GM19023 (cell line): ENCODE measurements around the gene ALDH16A1.
"Not testable (repeated sequence)": the region's sequence is repeated elsewhere in the genome, so short reads cannot be mapped to it uniquely, and the experiment has no call there.

ENCODE experiments used
- ATAC-seq: cut with Tn5 transposase; IDR thresholded peaks from one replicate; pipeline ENCODE4 v1.9.1; 2021; ENCODE audit warnings: mild to moderate bottlenecking, moderate library complexity; ENCODE audit not compliant: unreplicated experiment

Gene ALDH16A1

DNA sequence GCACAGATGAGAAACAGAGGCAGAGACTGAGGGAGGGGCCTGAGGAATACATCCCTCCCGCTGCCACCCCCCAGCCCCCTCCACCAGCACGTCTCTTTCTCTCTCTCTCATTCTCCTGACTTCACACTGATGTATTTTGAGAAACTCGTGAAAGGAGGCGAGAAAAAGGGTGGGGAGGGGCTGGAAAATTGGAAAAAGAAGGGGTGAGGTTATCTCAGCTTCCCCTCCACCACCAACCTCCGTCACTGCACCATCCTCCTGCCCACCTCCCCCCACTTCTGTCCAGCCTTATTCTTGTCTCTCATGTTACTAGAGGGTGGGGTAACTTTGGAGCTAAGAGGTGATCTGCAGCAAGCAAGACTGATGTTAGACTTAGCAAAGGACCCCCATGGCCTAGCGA, 13.2 kb upstream of the ALDH16A1 start:
- no peak for ATAC-seq

DNA sequence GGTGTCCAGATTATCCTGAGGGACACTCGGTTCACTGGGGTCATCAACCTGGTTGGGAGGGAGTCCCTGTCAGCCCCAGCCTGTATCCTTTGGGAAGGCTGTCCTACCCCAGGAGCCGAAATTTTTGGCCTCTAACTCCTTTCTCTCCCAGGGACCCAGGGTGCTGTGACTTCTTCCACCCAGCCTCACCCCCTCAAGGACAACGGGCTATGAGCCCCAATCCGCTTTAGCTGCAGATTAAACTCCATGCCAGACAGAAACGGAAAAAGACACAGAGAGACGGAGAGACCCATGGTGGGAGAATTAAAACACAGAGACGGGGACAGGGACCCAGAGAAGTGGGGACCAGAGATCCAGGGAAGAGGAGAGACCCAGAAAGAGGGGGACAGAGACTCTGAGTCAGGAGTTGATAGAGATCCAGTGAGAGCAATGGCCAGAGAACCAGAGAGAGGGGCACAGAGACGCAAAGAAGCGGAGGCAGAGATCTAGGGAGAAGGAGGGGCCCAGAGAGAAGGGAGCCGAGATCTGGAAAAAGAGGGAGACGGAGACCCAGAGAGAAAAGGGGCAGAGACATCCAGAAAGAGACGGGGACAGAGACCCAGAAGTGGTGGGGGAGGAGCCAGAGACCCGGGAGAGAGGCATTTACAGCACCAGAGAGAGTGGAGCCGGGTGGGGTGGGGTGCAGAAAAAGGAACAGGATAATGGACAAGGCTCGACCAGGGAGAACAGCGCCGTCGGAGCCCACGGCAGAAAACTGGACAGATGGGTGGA, 12.4 kb upstream of the ALDH16A1 start:
- no peak for ATAC-seq

DNA sequence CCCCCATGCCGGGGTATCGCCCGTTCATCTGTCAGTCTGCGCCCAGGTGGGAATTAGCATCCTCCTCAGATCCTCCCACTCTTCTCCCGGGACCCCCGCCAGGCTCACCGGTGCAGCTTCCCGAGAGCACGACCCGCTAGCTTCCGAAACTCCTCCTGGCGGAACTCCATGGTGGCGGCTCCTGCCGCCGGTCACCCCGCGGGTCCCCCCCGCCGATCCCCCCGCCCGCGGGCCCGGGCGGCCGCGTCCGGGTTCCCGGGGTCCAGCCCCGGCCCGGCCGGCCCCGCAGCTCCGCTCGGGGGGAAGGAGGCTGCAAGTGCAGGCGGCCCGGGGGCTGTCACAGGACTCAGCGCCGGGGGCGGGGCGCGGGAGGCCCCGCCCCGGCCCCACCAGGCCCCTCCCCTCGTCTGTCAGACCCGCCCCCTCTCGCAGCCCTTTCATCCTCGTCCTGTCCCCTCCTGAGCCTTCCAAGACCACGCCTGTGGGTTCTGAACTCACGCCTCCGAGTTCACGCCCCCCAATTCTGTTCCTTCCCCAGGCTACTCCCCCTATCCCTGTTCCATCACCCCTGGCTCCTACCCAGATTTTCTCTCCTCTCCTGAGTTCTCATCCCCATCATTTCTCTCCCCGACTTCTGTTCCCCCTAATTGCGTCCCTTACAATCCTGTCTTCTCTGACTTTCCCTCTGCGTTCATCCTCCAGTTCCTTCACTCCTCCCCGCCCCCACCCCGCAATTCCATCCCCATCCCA, 11.6 kb upstream of the ALDH16A1 start, which contains the start of gene SLC17A7:
SLC17A7 (minus strand) TSS at position 318 of the 750 bp plus-strand sequence; CDS start at position 170, 148 bp downstream.
- ATAC-seq = no peak

DNA sequence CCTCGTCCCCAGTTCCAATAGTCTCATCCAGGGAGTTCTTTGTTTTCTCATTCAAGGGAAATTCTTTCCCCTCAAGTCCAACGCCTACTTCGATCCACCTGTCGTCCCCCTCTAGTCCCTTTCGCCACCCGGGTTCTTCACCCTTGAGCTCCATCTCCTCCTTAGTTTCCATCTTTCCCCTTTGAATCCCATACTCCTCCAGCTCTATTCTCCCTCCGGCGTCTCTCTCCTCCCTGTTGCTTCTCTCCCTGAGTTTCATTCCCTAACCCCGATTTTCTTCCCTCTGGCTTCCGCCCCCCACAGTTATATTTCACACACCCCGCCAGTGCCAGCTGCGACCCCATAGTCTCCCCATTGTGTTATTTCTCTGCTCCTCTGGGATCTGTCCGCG, 11.1 kb upstream of the ALDH16A1 start:
- ATAC-seq = no peak

DNA sequence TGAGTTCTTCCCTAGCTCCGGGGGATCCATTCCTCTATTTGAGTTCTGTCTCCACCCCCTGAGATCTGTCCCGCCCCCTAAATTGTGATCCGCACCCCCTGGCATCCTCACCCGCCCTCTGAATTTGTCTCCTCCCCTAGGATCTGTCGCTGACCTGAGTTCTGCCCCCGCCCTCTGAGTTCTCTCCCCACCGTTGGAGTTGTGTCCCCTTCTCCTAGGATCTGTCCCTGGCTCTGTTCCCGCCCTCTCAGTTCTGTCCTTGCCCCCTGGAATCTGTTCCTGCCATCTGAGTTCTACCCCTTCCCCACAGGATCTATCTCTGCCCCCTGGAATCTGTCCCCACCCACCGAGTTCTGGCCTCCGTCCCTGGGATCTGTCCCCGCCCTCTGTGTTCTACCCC, 10.7 kb upstream of the ALDH16A1 start:
- ATAC-seq = no peak

DNA sequence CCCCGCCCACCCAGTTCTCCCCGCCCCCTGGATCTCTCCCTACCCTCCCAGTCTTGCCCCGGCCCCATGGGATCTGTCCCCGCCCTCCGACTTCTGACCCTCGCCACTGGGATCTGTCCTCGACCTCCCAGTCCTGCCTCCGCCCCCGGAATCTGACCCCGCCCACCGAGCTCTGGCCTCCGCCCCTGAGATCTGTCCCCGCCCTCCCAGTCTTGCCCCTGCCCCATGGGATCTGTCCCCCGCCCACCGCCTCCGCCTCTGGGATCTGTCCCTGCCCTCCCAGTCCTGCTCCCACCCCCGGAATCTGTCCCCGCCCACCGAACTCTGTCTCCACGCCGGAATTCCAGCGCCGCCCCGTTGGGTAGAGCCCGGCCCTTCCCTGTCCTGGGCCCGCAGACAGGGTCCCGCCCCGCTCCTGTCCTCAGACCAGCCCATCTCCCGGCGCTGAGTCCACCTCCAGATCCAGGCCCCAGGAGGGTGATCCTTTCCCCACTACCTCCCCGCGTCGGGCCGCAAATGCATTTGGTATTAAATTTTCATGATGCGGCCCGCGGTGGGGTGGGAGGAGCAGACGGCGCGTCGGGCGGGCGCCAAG, 10.2 kb upstream of the ALDH16A1 start:
- peak; percentile 7 for ATAC-seq

DNA sequence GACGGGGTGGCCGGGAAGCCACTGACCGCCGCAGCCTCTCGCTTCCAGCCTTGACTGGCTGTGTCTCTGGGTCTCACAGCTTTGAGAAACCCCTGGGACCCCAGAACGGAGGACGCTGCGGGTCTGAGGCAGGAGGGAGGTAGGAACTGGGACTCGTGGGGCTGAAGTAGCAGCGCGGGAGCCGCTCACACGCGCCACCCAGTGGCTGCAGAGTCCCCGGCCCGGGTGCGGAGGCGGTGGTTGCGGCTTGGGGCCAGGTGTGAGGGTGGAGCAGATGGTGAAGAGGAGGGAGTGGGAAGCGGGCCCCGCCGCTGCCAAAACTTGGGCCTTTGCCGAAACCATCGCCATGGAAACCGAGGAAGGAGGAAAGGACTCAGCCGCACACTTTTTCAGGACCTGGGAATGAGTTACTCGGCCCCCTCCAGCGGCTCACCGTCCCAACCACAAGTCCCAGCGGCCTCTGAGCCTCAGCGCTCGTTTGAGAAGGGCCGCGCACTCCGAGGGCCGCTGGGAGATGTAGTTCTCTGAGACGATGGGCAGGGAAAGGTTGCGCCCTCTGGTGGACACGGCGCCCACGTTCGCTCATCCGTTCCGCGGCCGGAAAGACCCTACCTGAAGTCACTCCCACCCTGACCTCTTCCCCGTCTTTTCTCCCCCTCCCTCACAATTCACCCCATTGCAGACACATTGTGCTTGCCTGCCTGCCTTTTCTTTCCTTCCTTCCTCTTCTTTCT, 9.5 kb upstream of the ALDH16A1 start:
- peak; percentile 73 for ATAC-seq

DNA sequence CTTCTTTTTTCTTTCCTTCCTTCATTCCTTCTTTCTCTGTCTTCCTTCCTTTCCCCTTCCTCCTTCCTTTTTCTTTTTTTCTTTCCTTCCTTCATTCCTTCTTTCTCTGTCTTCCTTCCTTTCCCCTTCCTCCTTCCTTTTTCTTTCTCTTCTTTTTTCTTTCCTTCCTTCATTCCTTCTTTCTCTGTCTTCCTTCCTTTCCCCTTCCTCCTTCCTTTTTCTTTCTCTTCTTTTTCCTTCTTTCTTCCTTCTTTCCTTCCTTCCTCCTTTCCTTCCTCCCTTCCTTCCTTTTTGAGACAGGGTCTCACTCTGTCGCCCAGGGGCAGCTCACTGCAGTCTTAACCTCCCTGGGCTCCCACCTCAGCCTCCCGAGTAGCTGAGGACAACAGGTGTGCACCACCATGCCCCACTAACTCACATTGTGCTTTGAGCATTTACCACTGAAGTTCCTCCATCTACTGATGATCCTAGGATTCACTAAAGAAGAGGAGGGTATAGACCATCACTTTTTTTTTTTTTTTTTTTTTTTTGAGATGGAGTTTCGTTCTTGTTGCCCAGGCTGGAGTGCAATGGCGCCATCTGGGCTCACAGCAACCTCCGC, 8.8 kb upstream of the ALDH16A1 start:
- not testable (repeated sequence) for ATAC-seq

DNA sequence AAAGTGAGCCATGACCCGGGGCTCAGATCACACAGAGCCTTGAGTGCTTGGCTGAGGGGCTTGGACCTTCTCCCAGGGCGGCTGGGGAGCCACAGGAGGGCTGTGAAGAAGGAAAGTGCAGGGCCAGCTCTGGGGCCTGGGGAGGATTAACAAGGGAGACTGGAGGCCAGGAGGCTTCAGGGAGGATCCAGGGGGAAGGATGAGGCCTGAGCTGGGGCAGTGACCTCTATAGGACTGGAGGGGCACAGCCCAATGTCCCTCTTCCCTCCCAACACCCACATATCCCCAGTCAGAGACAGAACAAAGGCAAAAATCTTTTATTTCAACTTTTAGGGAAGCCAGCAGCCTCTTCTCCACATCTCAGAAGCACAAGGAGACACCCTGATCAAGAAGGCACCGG, 7.0 kb upstream of the ALDH16A1 start:
- ATAC-seq = no peak

DNA sequence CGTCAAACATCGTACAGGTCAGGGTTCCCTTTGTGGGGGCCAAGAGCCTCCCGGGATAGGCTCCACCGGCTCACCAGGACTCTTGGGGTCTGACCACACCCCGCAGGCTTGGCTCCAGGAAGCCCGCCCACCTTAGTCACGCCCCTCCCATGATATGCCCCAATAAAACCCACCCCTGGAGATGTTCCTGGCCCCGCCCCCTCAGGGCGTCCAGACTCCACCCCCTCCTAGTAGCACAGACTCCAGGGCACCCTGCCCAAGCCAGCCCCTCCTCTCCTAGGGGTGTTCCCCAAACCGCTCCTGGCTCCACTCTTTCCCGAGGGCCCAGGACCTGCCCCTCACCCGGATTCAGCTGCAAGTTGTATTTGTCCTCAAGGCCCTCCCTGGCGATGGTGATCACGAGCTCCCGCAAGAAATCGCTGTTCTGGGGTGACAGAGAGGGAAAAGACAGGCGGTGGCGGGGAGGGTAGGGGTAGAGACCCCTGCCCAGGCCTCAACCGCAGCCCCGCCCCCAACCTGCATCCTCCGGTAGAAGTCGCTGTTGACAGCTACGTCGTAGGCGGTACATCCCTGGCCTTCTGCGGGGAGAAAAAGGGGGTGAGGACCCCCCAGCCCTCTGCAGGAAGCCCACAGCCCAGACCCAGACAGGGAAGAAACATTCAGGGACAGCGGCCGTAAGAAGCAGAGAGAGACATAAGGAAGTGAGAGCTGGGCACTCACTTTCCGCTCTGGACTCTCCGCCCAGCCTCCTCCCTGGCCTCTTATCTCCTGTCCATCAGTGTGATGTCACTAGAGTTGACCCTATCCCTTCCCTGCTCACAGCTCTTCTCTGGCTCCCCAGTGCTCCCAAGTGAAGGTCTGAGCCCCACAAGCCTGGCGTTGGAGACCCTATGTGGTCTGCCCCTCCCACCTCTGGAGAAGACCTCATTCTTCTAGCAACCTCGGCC, 5.3 kb upstream of the ALDH16A1 start:
- no peak for ATAC-seq

DNA sequence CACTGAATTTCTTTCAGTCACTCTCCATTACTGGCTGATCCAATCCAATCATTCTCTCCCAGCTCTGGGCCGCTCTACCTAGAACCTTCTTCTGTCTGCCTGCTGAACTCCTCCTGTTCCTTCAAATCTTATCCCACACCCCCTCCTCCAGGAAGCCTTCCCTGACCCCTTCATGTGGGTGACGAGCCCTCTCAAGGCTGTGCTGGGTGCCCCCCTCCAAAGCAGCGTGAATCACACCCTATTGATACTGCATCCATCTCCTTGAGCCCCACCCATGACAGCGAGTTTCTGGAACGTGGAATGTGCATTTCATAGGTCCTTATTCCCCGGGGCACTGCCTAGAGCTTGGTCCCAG, 4.6 kb upstream of the ALDH16A1 start:
- ATAC-seq = no peak

DNA sequence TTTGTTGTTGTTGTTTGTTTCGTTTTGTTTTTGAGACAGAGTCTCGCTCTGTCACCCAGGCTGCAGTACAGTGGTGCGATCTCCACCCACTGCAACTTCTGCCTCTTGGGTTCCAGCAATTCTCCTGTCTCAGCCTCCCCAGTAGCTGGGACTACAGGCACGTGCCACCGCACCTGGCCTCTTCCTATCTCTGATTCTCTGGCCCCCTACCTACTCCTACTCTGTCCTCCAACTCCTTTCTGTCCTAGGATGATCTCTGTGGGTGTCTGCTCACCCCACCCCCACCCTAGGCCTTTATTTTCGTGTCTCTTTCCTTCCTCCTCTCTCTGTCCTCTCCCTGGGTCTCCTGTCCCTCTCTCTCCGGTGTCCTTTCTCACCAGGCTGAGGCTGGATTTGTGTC, 2.6 kb upstream of the ALDH16A1 start:
- no peak for ATAC-seq

DNA sequence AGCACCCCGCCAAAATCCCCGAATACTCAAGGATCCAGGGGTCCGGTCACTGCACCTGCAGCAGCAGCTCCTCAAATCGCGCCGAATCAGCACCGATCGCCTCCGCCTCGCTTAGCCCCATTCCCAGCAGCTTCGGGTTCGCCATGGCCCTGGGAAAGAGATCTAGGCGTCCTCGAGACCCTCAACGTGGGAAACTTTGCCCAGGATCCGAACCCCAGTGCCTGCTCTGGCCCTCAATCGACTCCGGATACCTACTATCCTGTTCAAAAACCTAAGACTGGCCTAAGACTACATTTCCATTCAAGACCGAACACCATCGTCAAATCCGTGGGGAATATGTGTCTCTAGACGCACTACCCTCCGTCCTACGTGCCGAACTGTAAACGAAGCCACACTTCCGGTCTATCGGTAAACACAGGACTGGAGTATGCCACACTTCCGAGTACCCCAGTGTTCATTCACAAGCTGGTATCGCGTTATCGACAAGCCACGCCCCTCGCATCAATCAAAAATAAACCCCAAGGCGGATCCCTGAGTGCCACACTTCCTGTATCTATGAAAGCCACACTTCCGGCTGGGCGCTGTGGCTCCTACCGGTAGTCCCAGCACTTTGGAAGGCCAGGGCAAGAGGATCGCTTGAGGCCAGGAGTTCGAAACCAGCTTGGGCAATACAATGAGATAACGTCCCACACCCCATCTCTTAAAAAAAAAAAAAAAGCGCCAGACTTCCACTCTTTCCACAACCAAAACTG, 1.4 kb upstream of the ALDH16A1 start, which contains the start of gene PIH1D1:
PIH1D1 (minus strand) TSS at position 385 of the 752 bp plus-strand sequence; CDS start at position 145, 240 bp downstream.
- peak; percentile 48 for ATAC-seq

DNA sequence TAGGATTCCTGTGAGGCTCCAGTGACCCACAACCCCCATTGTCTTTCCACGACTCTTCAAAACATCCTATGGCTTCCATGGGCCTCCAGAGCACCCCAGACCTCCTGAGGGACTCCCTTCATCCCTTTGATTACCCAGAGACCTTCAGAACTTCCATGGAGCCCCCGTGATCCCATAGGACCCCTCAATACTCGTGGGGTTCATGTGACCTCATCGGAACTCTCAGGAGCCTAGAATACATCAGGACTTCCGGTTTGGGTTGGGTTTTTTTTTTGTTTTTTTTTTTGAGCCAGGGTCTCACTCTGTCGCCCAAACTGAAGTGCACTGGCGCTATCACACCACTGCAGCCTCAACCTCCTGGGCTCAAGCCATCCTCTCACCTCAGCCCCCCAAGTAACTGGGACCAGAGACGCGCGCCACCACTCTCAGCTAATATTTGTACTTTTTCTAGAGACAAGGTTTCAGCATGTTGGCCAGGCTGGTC, 774 bp downstream of the ALDH16A1 start:
- ATAC-seq = peak; percentile 0

DNA sequence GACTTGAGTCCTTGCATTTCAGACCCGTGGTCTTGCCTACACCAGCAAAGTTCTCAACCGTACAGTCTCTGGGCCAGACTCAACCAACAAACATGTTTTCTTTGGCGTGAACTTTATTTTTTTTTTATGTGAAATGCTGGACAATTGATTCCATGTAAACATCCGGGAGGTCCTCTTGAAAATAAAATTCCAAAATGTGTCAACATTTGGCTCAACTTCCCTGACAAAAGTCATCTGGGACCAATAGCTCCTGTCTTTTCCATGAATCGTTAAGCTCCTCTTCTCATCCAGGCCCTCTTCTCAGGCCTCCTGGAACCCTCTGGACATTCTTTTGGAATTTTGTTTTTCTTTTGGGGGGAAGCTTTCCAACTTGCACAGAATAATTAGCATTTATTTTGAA, 2.7 kb downstream of the ALDH16A1 start:
- ATAC-seq = no peak

DNA sequence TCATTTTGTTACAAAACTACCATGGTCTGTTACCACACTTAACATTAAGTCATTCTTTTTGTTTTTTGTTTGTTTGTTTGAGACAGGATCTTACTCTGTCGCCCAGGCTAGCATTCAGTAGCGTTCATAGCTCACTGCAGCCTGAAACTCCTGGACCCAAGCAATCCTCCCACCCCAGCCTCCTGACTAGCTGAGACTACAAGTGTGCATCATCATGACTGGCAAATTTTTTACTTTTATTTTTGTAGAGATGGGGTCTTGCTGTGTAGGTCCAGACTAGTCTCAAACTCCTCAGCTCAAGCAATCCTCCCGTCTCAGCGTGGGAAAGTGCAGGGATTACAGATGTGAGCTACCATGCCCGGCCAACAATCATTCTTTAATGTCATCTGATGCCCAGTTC, 3.3 kb downstream of the ALDH16A1 start:
- no peak for ATAC-seq

DNA sequence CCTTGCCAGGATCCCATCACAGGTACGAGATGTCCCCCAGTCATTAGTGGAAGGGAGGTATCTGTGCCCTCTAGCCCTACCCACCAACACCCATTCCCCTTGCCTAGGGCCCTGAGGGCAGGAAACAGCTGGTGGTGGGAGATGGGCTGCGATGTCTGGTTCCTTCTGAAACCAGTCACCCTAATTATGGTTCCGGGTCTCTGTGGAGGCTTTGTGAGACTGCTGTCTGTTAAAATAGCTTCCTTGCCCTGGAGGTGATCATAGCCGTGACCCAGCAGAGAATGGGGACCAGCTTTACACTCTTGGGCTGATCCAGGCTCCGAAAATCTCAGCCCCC, 5.5 kb downstream of the ALDH16A1 start:
- no peak for ATAC-seq

DNA sequence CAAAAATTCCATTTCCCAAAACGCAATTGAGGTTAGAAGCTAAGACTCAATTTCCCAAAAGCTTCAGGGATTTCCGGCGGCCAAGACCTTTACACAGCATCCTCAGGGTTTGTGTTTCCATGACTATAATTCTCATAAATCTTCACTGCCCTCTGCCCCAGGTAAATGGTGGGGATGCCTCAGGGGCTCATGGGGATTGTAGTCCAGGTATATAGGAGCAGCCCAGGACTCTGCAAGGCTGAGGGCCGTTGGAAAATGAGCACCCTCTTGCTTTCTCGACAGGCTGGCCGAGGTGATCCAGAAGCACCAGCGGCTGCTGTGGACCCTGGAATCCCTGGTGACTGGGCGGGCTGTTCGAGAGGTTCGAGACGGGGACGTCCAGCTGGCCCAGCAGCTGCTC, 6.4 kb downstream of the ALDH16A1 start:
- no peak for ATAC-seq

DNA sequence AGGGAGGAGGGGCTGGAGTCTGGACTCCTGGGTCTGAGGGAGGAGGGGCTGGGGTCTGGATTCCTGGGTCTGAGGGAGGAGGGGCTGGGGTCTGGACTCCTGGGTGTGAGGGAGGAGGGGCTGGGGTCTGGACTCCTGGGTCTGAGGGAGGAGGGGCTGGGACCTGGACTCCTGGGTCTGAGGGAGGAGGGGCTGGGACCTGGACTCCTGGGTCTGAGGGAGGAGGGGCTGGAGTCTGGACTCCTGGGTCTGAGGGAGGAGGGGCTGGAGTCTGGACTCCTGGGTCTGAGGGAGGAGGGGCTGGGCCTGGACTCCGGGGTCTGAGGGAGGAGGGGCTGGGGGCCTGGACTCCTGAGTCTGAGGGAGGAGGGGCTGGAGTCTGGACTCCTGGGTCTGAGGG, 8.1 kb downstream of the ALDH16A1 start:
- ATAC-seq = not testable (repeated sequence)
